ENCODE results near the gene FIGN. TPM values are rescaled to one million over a fixed set of nuclear protein-coding genes. Genes with fewer than 3 reads are reported as not detected.

Gene FIGN
- total and polyA plus RNA-seq, 2 of the 13 experiments (the other 11 are each of a cell fraction or from before 2014, with no cell fraction given): 6.6 to 6.7 TPM

DNA sequence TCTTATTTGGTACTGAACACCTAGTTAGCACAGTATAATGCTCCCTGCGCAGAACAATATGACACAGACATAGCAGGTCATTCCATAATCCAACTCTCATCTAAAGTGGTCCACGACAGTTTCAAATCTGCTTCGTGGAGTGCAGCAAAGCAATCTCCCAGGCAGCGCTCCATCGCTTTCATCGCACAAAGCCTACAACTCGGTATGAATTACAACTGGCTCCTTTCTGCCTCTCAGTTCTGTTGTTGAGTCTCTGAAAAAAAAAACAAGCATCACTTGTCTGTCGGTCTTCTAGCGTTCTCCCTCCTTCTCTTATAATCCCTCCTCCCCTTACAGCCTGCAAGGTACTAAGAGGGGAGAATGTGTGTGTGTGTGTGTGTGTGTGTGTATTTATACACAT lies 123.5 kb downstream of the FIGN start:
- CTCF ChIA-PET (ENCODE audit: low intra/inter-chr PET ratio, low total read pairs): no interaction called here
- 98% methylated on average over 9 of the region's 9 CpGs for WGBS (ENCODE audit: low lambda C conversion rate)
- BruUV-seq (replicated peaks): no TSS peak

GRCh38 chr2:163611557-163611906 lies 124.3 kb downstream of the FIGN start:
- no peak for DNase-seq (ENCODE audit: low spot score)
- intact Hi-C loops (cut with micrococcal nuclease; ENCODE audit: unreplicated experiment) (loop anchor here (1.0 kb wide), 1 partner anchor 265 kb away; no protein-coding TSS in a partner anchor), in situ Hi-C loops (cut with HindIII; ENCODE audit: extremely low pct_ligation_motif_present, low pct_unique_long_range_greater_than_20kb) (no loop called here)
- CTCF ChIA-PET (ENCODE audit: low intra/inter-chr PET ratio, low total read pairs): interaction anchor here (1.2 kb wide), 1 partner anchor 265 kb away, joined by 3 read pairs; no protein-coding TSS in a partner anchor
- WGBS (ENCODE audit: low lambda C conversion rate): 96% methylated on average over 8 of the region's 8 CpGs
- no peaks in the 10 kb centered on the region for H3K79me2 ChIP-seq (ENCODE audit: insufficient read depth, low read length)
- no peaks in the 10 kb centered on the region for H3K9me3 ChIP-seq (ENCODE audit: low read length)
- no peaks in the 10 kb centered on the region for H3K4me1 ChIP-seq (ENCODE audit: insufficient read depth, low read length)
- peaks cover 11 to 19% of the 10 kb centered on the region in 2 experiments; a peak in 4 of 5 replicates for H3K36me3 ChIP-seq (replicated peaks in 1 of 2; ENCODE audit: control insufficient read depth in 1 of 2, insufficient read depth in 2 of 2, low read length in 2 of 2)
- H3K4me3 ChIP-seq (replicated peaks in 1 of 3; ENCODE audit: insufficient read depth in 1 of 3, low read depth in 2 of 3, low read length in 3 of 3): no peak overlapping the region
- ATAC-seq: no peak; the same call in 2 of the 3 replicates
- H3K9ac ChIP-seq (ENCODE audit: insufficient read depth, low read depth, low read length): no peak overlapping the region
- no peaks in the 10 kb centered on the region for H4K20me1 ChIP-seq (ENCODE audit: insufficient read depth, low read length)
- no TSS peak for BruUV-seq (replicated peaks)
- H3K4me2 ChIP-seq (ENCODE audit: low read depth, low read length): no peak overlapping the region
- POLR2A ChIA-PET: no interaction called here
- no peak overlapping the region for H2AFZ ChIP-seq (ENCODE audit: low read length)
- no peaks in the 10 kb centered on the region for H3K27me3 ChIP-seq (ENCODE audit: control insufficient read depth in 1 of 2, insufficient read depth in 2 of 2, low read length in 2 of 2)
- H3K27ac ChIP-seq (ENCODE audit: extremely low read length, insufficient read depth, low read length): no peak overlapping the region
- no peak for FAIRE-seq
- TF ChIP-seq, protein P1, sequence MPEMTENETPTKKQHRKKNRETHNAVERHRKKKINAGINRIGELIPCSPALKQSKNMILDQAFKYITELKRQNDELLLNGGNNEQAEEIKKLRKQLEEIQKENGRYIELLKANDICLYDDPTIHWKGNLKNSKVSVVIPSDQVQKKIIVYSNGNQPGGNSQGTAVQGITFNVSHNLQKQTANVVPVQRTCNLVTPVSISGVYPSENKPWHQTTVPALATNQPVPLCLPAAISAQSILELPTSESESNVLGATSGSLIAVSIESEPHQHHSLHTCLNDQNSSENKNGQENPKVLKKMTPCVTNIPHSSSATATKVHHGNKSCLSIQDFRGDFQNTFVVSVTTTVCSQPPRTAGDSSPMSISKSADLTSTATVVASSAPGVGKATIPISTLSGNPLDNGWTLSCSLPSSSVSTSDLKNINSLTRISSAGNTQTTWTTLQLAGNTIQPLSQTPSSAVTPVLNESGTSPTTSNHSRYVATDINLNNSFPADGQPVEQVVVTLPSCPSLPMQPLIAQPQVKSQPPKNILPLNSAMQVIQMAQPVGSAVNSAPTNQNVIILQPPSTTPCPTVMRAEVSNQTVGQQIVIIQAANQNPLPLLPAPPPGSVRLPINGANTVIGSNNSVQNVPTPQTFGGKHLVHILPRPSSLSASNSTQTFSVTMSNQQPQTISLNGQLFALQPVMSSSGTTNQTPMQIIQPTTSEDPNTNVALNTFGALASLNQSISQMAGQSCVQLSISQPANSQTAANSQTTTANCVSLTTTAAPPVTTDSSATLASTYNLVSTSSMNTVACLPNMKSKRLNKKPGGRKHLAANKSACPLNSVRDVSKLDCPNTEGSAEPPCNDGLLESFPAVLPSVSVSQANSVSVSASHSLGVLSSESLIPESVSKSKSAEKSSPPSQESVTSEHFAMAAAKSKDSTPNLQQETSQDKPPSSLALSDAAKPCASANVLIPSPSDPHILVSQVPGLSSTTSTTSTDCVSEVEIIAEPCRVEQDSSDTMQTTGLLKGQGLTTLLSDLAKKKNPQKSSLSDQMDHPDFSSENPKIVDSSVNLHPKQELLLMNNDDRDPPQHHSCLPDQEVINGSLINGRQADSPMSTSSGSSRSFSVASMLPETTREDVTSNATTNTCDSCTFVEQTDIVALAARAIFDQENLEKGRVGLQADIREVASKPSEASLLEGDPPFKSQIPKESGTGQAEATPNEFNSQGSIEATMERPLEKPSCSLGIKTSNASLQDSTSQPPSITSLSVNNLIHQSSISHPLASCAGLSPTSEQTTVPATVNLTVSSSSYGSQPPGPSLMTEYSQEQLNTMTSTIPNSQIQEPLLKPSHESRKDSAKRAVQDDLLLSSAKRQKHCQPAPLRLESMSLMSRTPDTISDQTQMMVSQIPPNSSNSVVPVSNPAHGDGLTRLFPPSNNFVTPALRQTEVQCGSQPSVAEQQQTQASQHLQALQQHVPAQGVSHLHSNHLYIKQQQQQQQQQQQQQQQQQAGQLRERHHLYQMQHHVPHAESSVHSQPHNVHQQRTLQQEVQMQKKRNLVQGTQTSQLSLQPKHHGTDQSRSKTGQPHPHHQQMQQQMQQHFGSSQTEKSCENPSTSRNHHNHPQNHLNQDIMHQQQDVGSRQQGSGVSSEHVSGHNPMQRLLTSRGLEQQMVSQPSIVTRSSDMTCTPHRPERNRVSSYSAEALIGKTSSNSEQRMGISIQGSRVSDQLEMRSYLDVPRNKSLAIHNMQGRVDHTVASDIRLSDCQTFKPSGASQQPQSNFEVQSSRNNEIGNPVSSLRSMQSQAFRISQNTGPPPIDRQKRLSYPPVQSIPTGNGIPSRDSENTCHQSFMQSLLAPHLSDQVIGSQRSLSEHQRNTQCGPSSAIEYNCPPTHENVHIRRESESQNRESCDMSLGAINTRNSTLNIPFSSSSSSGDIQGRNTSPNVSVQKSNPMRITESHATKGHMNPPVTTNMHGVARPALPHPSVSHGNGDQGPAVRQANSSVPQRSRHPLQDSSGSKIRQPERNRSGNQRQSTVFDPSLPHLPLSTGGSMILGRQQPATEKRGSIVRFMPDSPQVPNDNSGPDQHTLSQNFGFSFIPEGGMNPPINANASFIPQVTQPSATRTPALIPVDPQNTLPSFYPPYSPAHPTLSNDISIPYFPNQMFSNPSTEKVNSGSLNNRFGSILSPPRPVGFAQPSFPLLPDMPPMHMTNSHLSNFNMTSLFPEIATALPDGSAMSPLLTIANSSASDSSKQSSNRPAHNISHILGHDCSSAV (CRISPR knock-in tag; IDR thresholded peaks at IDR 0.05; ENCODE audit: borderline replicate concordance): no peak
- no peak for TF ChIP-seq MXI1 (IDR thresholded peaks at IDR 0.05; ENCODE audit: borderline replicate concordance, low read depth, low read length)

More for the DNA sequence above, 123.5 kb downstream of the FIGN start:
- intact Hi-C loops (cut with micrococcal nuclease; ENCODE audit: unreplicated experiment) (no loop called here), in situ Hi-C loops (cut with HindIII; ENCODE audit: extremely low pct_ligation_motif_present, low pct_unique_long_range_greater_than_20kb) (no loop called here)
- no peaks in the 10 kb centered on the region for H3K4me1 ChIP-seq (ENCODE audit: insufficient read depth, low read length)
- no peaks in the 10 kb centered on the region for H3K79me2 ChIP-seq (ENCODE audit: insufficient read depth, low read length)
- no peak overlapping the region for H3K4me3 ChIP-seq (replicated peaks in 1 of 3; ENCODE audit: insufficient read depth in 1 of 3, low read depth in 2 of 3, low read length in 3 of 3)
- FAIRE-seq (no peak), DNase-seq (ENCODE audit: low spot score) (no peak), ATAC-seq (no peak)
- TF ChIP-seq ZNF446 (CRISPR knock-in tag; IDR thresholded peaks at IDR 0.05): no peak
- TF ChIP-seq ZNF563 (CRISPR knock-in tag; IDR thresholded peaks at IDR 0.05): no peak
- no peak for TF ChIP-seq KDM6A (CRISPR knock-in tag; IDR thresholded peaks at IDR 0.05; ENCODE audit: low read depth)
- TF ChIP-seq PLRG1 (conservative IDR thresholded peaks at IDR 0.05): no peak
- no peak for TF ChIP-seq ZNF570 (CRISPR knock-in tag; IDR thresholded peaks at IDR 0.05; ENCODE audit: borderline replicate concordance)
- TF ChIP-seq ONECUT2 (CRISPR knock-in tag; IDR thresholded peaks at IDR 0.05): no peak
- TF ChIP-seq ZSCAN30 (CRISPR knock-in tag; IDR thresholded peaks at IDR 0.05): no peak
- no peak for TF ChIP-seq ZFP36 (IDR thresholded peaks at IDR 0.05; ENCODE audit: borderline replicate concordance, low read depth, low read length, partially characterized antibody)
- TF ChIP-seq POGZ (CRISPR knock-in tag; IDR thresholded peaks at IDR 0.05): no peak
- no peak for TF ChIP-seq DR1 (CRISPR knock-in tag; IDR thresholded peaks at IDR 0.05)
- TF ChIP-seq ZFAT (CRISPR knock-in tag; conservative IDR thresholded peaks at IDR 0.05): no peak
- TF ChIP-seq ATF7-NPFF (CRISPR knock-in tag; IDR thresholded peaks at IDR 0.05; ENCODE audit: low read depth): no peak
- no peak for TF ChIP-seq HDAC2 (CRISPR knock-in tag; IDR thresholded peaks at IDR 0.05)
- no peak for TF ChIP-seq TSC22D2 (CRISPR knock-in tag; IDR thresholded peaks at IDR 0.05; ENCODE audit: borderline replicate concordance)
- TF ChIP-seq MAFG (CRISPR knock-in tag; IDR thresholded peaks at IDR 0.05): no peak
- TF ChIP-seq, protein P2, sequence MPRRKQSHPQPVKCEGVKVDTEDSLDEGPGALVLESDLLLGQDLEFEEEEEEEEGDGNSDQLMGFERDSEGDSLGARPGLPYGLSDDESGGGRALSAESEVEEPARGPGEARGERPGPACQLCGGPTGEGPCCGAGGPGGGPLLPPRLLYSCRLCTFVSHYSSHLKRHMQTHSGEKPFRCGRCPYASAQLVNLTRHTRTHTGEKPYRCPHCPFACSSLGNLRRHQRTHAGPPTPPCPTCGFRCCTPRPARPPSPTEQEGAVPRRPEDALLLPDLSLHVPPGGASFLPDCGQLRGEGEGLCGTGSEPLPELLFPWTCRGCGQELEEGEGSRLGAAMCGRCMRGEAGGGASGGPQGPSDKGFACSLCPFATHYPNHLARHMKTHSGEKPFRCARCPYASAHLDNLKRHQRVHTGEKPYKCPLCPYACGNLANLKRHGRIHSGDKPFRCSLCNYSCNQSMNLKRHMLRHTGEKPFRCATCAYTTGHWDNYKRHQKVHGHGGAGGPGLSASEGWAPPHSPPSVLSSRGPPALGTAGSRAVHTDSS (CRISPR knock-in tag; conservative IDR thresholded peaks at IDR 0.05): no peak
- no peak overlapping the region for H2AFZ ChIP-seq (ENCODE audit: low read length)
- no peak overlapping the region for H3K9ac ChIP-seq (ENCODE audit: insufficient read depth, low read depth, low read length)
- H3K36me3 ChIP-seq (replicated peaks in 1 of 2; ENCODE audit: control insufficient read depth in 1 of 2, insufficient read depth in 2 of 2, low read length in 2 of 2): peaks cover 11 to 19% of the 10 kb centered on the region in 2 experiments; a peak in 4 of 5 replicates
- POLR2A ChIA-PET: no interaction called here
- H3K9me3 ChIP-seq (ENCODE audit: low read length): no peaks in the 10 kb centered on the region
- H3K27ac ChIP-seq (ENCODE audit: extremely low read length, insufficient read depth, low read length): no peak overlapping the region
- H3K27me3 ChIP-seq (ENCODE audit: control insufficient read depth in 1 of 2, insufficient read depth in 2 of 2, low read length in 2 of 2): no peaks in the 10 kb centered on the region
- no peaks in the 10 kb centered on the region for H4K20me1 ChIP-seq (ENCODE audit: insufficient read depth, low read length)
- H3K4me2 ChIP-seq (ENCODE audit: low read depth, low read length): no peak overlapping the region

Measured in HepG2 (cell line).